Measurements from ENCODE around the gene CEP295NL.

- no peak for TF ChIP-seq CTCF (IDR thresholded peaks at IDR 0.05)
- TF ChIP-seq POLR2A (IDR thresholded peaks at IDR 0.05), result no peak
Observed at GRCh38 chr17:78898075-78898836, 4.7 kb downstream of the CEP295NL start.

Measured in Peyer's patch (tissue), 4 donors.